ENCODE measurements around the gene LRRC10B. TPM values are rescaled to one million over a fixed set of nuclear protein-coding genes. Genes with fewer than 3 reads are reported as not detected.

LRRC10B gene
- total RNA-seq, 1 experiment from 2014 or later: not detected

GRCh38 chr11:61507012-61507768 is 1.4 kb upstream of the LRRC10B start:
- no peak for DNase-seq (ENCODE audit: low read depth)

- DNase-seq (ENCODE audit: low read depth): peak; percentile 23
Measured at GRCh38 chr11:61509043-61510029, 787 bp downstream of the LRRC10B start.

- no peak for DNase-seq (ENCODE audit: low read depth)
Measured at GRCh38 chr11:61510166-61510919, 1.8 kb downstream of the LRRC10B start.

- DNase-seq (ENCODE audit: low read depth): no peak
Measured at GRCh38 chr11:61510974-61511373, 2.4 kb downstream of the LRRC10B start.

- no peak for DNase-seq (ENCODE audit: low read depth)
Measured at GRCh38 chr11:61511383-61511782, 2.8 kb downstream of the LRRC10B start.

GRCh38 chr11:61512435-61512834 is 3.9 kb downstream of the LRRC10B start:
- DNase-seq (ENCODE audit: low read depth): no peak

GRCh38 chr11:61513143-61513765 is 4.7 kb downstream of the LRRC10B start:
- DNase-seq (ENCODE audit: low read depth): no peak

- DNase-seq (ENCODE audit: low read depth): no peak
Measured at GRCh38 chr11:61514050-61514917, 5.7 kb downstream of the LRRC10B start.

- no peak for DNase-seq (ENCODE audit: low read depth)
Measured at GRCh38 chr11:61515686-61516085, 7.1 kb downstream of the LRRC10B start.

GRCh38 chr11:61516191-61516590 is 7.6 kb downstream of the LRRC10B start:
- no peak for DNase-seq (ENCODE audit: low read depth)

GRCh38 chr11:61516675-61517572 is 8.4 kb downstream of the LRRC10B start:
- peak; percentile 15 for DNase-seq (ENCODE audit: low read depth)

- no peak for DNase-seq (ENCODE audit: low read depth)
Measured at GRCh38 chr11:61518032-61518795, 9.7 kb downstream of the LRRC10B start.

- DNase-seq (ENCODE audit: low read depth): no peak
Measured at GRCh38 chr11:61522881-61523280, 14.3 kb downstream of the LRRC10B start.

GRCh38 chr11:61524446-61524845 is 15.9 kb downstream of the LRRC10B start:
- DNase-seq (ENCODE audit: low read depth): no peak

GRCh38 chr11:61524963-61525587 is 16.5 kb downstream of the LRRC10B start:
- DNase-seq (ENCODE audit: low read depth): no peak

- DNase-seq (ENCODE audit: low read depth): no peak
Measured at GRCh38 chr11:61526229-61526628, 17.7 kb downstream of the LRRC10B start.

- no peak for DNase-seq (ENCODE audit: low read depth)
Measured at GRCh38 chr11:61526956-61527731, 18.6 kb downstream of the LRRC10B start.
